CD4-positive, alpha-beta T cell (primary cell): ENCODE measurements around the gene KASH5. TPM values are rescaled to one million over a fixed set of nuclear protein-coding genes. Genes with fewer than 3 reads are reported as not detected.

Experiments used
- ATAC-seq: fragments of 200-7000 bp; cut with Tn5 transposase; one replicate; pipeline ENCODE4 v1.10.0; 2022; ENCODE audit warnings: mild to moderate bottlenecking; ENCODE audit not compliant: poor library complexity
- CTCF ChIA-PET: fragments of 350-600 bp; sonication (Branson Sonifier 250); formaldehyde crosslinking; loops from one replicate; lab custom pipeline; 2021; ENCODE audit warnings: antibody characterized with exemption, inconsistent platforms; lab: Charles Lee
- POLR2A ChIA-PET: fragments of 350-600 bp; sonication (Branson Sonifier 250); formaldehyde crosslinking; loops from one replicate; lab custom pipeline; 2021; ENCODE audit warnings: antibody characterized with exemption, inconsistent platforms; lab: Charles Lee
- DNase-seq, 14 experiments: peaks; one replicate each; pipeline ENCODE4 v3.0.0-alpha.2; 2013 to 2020; ENCODE audit warnings: mixed read lengths in 2 of 14
- H3K27ac ChIP-seq, 2 donors: one replicate each; pipeline versions ENCODE4 v1.5.1 to v1.7.0; 2013; ENCODE audit warnings: low read length in 2 of 2, low read depth in 1 of 2, mild to moderate bottlenecking in 1 of 2
- H3K27me3 ChIP-seq, 2 experiments: 1 replicate in 1 of 2; 2 replicates in 1 of 2; pipeline versions ENCODE4 v1.6.1 to v1.7.0; 2013; ENCODE audit warnings: low read length in 2 of 2, control low read depth in 1 of 2, mild to moderate bottlenecking in 1 of 2, moderate library complexity in 1 of 2; ENCODE audit not compliant: insufficient read depth in 2 of 2, control insufficient read depth in 1 of 2
- H3K36me3 ChIP-seq: one replicate; pipeline ENCODE4 v1.6.1; 2013; ENCODE audit warnings: low read length, control low read depth; ENCODE audit not compliant: insufficient read depth
- H3K4me1 ChIP-seq: one replicate; pipeline ENCODE4 v1.6.1; 2013; ENCODE audit warnings: low read length, control low read depth; ENCODE audit not compliant: insufficient read depth
- H3K4me3 ChIP-seq: one replicate; pipeline ENCODE4 v1.5.1; 2013; ENCODE audit warnings: mild to moderate bottlenecking, low read length, moderate library complexity
- H3K9me3 ChIP-seq, 2 experiments: 1 replicate in 1 of 2; 2 replicates in 1 of 2; pipeline versions ENCODE4 v1.6.1 to v1.7.0; 2013; ENCODE audit warnings: low read length in 2 of 2, mild to moderate bottlenecking in 2 of 2, control low read depth in 1 of 2, moderate library complexity in 1 of 2; ENCODE audit not compliant: control insufficient read depth in 1 of 2, insufficient read depth in 1 of 2
- H3K27ac Mint-ChIP-seq: one replicate; pipeline ENCODE4 v1.8.0; 2020; ENCODE audit warnings: mixed read lengths
- H3K27me3 Mint-ChIP-seq: one replicate; pipeline ENCODE4 v1.8.0; 2021; ENCODE audit warnings: mixed read lengths
- H3K36me3 Mint-ChIP-seq: one replicate; pipeline ENCODE4 v1.8.0; 2021; ENCODE audit warnings: low read depth, mixed read lengths
- H3K4me1 Mint-ChIP-seq: one replicate; pipeline ENCODE4 v1.8.0; 2021; ENCODE audit warnings: low read depth, mixed read lengths
- H3K4me3 Mint-ChIP-seq: one replicate; pipeline ENCODE4 v1.8.0; 2020; ENCODE audit warnings: mild to moderate bottlenecking, mixed read lengths
- H3K9me3 Mint-ChIP-seq: one replicate; pipeline ENCODE4 v1.8.0; 2020; ENCODE audit warnings: mixed read lengths
- intact Hi-C, 2 experiments: fragments of 100-400 bp; cut with DNase I in 1 of 2; cut with micrococcal nuclease in 1 of 2; formaldehyde crosslinking; loops; one replicate each; pipeline versions ENCODE4 v1.15.1 to v1.9.0; 2023 to 2025; cut with DNase I, micrococcal nuclease
- total RNA-seq, 174 experiments: library from RNA in 2 of 174; stranded (reverse) in 2 of 174; gene quantifications; one replicate each; pipeline ENCODE4 v1.2.3 and lab custom pipeline; 2021 to 2026
- TF ChIP-seq, protein P1 (sequence below): fragments of 200-600 bp; IDR thresholded peaks from one replicate; pipeline ENCODE4 v1.8.0; 2022; ENCODE audit warnings: antibody characterized with exemption, mild to moderate bottlenecking

Gene KASH5
- total RNA-seq, 2 experiments from 2014 or later, result not detected

DNA sequence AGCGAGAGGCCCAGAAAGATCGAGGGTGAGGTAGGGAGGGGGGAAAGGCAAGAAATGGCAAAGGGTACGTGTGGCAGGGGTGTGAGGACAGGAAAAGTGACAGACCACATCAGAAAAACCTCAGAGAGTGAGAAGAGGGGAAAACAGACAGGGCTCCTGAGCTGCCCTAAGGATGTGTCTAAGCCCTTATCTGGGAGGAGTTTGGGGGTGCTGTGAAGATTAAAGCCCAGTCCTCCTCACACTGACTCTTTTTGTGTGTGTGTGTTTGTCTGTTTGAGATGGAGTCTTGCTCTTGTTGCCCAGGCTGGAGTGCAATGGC is 35.9 kb downstream of the KASH5 start:
- TF ChIP-seq, protein P1, sequence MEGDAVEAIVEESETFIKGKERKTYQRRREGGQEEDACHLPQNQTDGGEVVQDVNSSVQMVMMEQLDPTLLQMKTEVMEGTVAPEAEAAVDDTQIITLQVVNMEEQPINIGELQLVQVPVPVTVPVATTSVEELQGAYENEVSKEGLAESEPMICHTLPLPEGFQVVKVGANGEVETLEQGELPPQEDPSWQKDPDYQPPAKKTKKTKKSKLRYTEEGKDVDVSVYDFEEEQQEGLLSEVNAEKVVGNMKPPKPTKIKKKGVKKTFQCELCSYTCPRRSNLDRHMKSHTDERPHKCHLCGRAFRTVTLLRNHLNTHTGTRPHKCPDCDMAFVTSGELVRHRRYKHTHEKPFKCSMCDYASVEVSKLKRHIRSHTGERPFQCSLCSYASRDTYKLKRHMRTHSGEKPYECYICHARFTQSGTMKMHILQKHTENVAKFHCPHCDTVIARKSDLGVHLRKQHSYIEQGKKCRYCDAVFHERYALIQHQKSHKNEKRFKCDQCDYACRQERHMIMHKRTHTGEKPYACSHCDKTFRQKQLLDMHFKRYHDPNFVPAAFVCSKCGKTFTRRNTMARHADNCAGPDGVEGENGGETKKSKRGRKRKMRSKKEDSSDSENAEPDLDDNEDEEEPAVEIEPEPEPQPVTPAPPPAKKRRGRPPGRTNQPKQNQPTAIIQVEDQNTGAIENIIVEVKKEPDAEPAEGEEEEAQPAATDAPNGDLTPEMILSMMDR, result no peak
- Mint-ChIP-seq H3K36me3 (no peaks in the 10 kb centered on the region), H3K27me3 (peaks cover 95% of the 10 kb centered on the region), H3K9me3 (no peaks in the 10 kb centered on the region), H3K4me1 (peaks cover 72% of the 10 kb centered on the region), H3K4me3 (peak overlapping the region; percentile 85), H3K27ac (peak overlapping the region; percentile 3)
- POLR2A ChIA-PET, result interaction anchor here (0.8 kb wide), 1 partner anchor 342 kb away, joined by 3 read pairs; no protein-coding TSS in a partner anchor
- intact Hi-C loops, result loop anchor here in 1 of 2 experiments (2.0 kb wide), 1 partner anchor 15 kb away; no protein-coding TSS in a partner anchor
- Histone ChIP-seq H3K9me3 (peaks cover 0 to 36% of the 10 kb centered on the region in 2 experiments), H3K27ac (no peak overlapping the region), H3K36me3 (no peaks in the 10 kb centered on the region), H3K4me3 (no peak overlapping the region), H3K4me1 (peaks cover 65% of the 10 kb centered on the region), H3K27me3 (peaks cover 87 to 98% of the 10 kb centered on the region in 2 experiments)
- peak; percentile 35 for ATAC-seq
- DNase-seq, result peak in 4 of 14 experiments; percentile 25 to 71 (median 60)
- CTCF ChIA-PET, result interaction anchor here (0.8 kb wide), 1 partner anchor 46 kb away, joined by 4 read pairs; no protein-coding TSS in a partner anchor

DNA sequence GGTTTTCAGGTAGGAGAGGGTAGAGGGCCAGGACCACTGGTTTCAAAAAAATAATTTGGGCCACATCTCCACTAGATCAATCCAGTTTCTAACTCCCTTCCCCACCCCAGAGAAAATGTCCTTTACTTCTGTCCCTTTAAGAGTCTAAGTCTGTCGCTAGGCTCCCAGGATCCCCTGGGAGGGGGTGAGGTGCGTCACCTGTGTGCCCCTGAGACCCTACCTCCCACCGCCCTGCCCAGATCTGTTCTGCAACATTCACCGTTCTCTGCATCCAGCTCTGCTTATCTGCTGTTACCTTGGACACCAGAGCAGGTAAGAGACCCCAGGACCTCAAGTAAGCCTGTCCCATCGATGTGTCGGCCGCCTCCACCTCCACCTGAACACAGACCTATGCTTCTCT is 37.1 kb downstream of the KASH5 start, which contains the start of gene GFY:
Gene GFY, plus strand, starts transcription at position 211 of the 400 bp plus-strand sequence. CDS start 1,043 bp downstream, outside the sequence.
- no peak within 1 kb of the TSS for H3K4me3 ChIP-seq
- no peak within 1 kb of the TSS for H3K27ac ChIP-seq
- no peaks in the 10 kb centered on the region for H3K9me3 Mint-ChIP-seq
- ATAC-seq (no peak), DNase-seq (no peak)
- ChIA-PET CTCF (interaction anchor here (0.7 to 1.3 kb wide), 2 partner anchors 33 to 45 kb away, joined by 3 read pairs; no protein-coding TSS in a partner anchor), POLR2A (interaction anchor here (0.9 to 1.7 kb wide), 3 partner anchors 11 to 33 kb away, joined by 3 to 6 read pairs (median 4); no protein-coding TSS in a partner anchor)
- no peaks in the 10 kb centered on the region for H3K36me3 Mint-ChIP-seq
- intact Hi-C loops, result no loop called here
- TF ChIP-seq, protein P1, result no peak
- no peak within 1 kb of the TSS for H3K27ac Mint-ChIP-seq
- H3K4me1 ChIP-seq, result peaks cover 65% of the 10 kb centered on the region
- peaks cover 95% of the 10 kb centered on the region for H3K27me3 Mint-ChIP-seq
- H3K36me3 ChIP-seq, result no peaks in the 10 kb centered on the region
- peaks cover 78% of the 10 kb centered on the region for H3K4me1 Mint-ChIP-seq
- peak within 1 kb of the TSS; percentile 0 for H3K4me3 Mint-ChIP-seq
- H3K27me3 ChIP-seq, result peaks cover 88 to 98% of the 10 kb centered on the region in 2 experiments
- H3K9me3 ChIP-seq, result peaks cover 0 to 36% of the 10 kb centered on the region in 2 experiments

DNA sequence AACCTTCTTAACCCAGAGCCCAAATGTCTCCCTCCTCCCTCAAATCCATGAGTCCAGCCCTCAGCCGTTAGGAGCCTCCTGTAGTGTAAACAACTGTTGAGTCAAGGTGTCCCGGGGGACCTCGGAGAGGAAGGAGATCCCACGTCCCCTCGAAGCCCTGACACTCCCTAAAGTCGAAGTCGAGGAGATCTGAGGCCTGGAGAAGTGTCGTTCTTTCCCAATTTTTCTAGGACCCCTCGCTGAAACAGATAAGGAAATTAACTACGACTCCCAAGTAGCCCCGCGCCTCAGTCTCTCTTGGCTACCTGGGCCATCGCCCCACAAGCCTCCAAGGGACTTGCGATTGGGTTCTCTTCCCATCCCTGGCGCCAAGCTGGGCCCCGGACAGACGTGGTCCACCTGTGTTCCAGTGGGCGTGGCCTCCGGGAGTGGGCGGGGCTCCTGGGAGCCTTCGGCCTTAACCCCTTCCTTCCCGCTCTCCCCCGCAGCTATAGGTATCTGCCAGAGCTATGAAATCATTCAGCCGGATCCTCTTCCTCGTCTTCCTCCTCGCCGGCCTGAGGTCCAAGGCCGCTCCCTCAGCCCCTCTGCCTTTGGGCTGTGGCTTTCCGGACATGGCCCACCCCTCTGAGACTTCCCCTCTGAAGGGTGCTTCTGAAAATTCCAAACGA is 38.0 kb downstream of the KASH5 start:
- H3K27ac ChIP-seq, result no peak overlapping the region
- Mint-ChIP-seq H3K27me3 (peaks cover 95% of the 10 kb centered on the region), H3K4me3 (no peak overlapping the region), H3K9me3 (no peaks in the 10 kb centered on the region), H3K36me3 (no peaks in the 10 kb centered on the region), H3K4me1 (peaks cover 78% of the 10 kb centered on the region), H3K27ac (no peak overlapping the region)
- DNase-seq (peak in 1 of 14 experiments; percentile 44), ATAC-seq (no peak)
- peaks cover 88 to 98% of the 10 kb centered on the region in 2 experiments for H3K27me3 ChIP-seq
- TF ChIP-seq, protein P1, result no peak
- H3K36me3 ChIP-seq, result no peaks in the 10 kb centered on the region
- ChIA-PET POLR2A (interaction anchor here (1.3 to 1.7 kb wide), 2 partner anchors 10 to 28 kb away, joined by 4 to 6 read pairs; no protein-coding TSS in a partner anchor), CTCF (interaction anchor here (0.6 to 1.3 kb wide), 3 partner anchors 18 to 45 kb away, joined by 3 to 5 read pairs (median 3); no protein-coding TSS in a partner anchor)
- H3K4me3 ChIP-seq, result no peak overlapping the region
- peaks cover 0 to 39% of the 10 kb centered on the region in 2 experiments for H3K9me3 ChIP-seq
- intact Hi-C loops, result no loop called here
- peaks cover 67% of the 10 kb centered on the region for H3K4me1 ChIP-seq
